DMS153 treated with DMSO at 0.1 percent for 48 hours (cell line): ENCODE results near the gene SEC61B.

Experiments used
- DNase-seq: peaks from one replicate; lab custom pipeline; 2025; ENCODE audit not compliant: unreplicated experiment; lab: John Stamatoyannopoulos, UW

SEC61B gene

DNA sequence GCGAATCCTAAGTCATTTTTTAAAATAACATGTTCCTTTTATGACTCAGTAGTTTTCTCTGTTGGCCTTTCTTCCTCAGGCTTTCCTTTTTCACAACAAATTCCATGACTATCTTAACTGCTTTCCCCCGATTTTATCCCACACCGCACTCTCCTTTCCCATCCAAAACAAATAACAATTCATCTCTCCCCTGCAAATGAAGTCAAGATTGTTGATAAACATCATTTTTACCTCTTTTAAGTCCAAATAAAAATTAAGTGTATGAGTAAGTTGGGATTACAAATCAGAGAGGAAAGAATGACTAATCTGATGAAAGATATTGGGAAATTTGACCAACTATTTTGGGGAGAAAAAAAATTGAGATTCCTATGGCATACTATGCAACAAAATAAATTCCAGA, 47.3 kb downstream of the SEC61B start:
- DNase-seq: no peak

DNA sequence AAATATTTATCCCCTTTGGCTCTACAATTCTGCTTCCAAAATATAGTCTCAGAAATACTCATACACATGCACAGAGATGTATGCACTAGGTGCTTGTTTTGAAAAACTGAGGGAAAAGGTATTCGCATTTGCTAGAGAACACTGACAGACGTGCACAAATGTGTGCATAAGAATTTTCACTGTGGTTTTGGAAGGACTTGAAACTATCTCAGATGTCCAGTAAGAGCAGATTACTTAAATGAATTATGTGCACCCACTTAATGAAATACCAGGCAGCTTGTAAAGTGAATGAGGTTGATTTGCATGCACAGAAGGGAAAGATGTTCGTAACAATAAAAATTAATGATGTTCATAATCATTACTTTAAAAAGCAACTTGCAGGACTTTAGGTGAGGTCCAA, 48.4 kb downstream of the SEC61B start:
- DNase-seq: no peak

DNA sequence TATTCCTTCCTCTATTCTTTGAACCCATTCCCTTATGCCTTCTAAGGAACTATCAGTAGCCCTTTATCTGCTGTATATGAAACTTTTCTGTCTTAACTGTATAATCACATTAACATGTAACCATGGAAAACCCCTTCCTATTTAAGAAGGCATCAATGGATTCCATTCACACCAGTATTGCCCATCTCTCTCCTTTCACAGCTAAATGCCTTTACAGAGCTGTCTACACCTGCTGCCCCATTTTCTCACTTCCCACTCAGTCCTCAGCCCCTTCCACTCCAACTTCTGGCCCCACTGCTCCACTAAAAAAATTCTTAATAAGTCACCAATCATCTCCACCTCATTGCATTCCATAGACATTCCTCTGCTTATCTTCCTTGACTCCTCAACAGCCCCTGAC, 50.8 kb downstream of the SEC61B start:
- DNase-seq: no peak

DNA sequence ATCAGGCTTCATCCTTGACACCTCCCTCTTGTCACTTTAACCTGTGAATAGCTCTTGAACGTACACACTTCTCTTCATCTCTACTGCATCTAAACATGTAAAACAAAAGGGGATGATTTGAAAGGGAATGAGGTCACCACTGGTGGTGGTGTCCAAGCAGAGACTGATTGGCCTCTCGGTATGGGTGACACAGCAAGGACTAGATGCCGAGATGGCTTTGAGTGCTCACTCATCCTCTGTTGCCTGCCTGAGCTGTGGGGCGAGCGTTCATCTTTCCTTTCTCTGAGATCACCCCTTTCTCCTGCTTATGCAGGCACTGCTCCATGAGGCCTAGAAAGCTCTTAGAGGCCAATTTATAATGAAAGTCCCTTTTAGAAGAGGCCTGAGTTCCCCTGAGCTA, 51.9 kb downstream of the SEC61B start:
- no peak for DNase-seq

DNA sequence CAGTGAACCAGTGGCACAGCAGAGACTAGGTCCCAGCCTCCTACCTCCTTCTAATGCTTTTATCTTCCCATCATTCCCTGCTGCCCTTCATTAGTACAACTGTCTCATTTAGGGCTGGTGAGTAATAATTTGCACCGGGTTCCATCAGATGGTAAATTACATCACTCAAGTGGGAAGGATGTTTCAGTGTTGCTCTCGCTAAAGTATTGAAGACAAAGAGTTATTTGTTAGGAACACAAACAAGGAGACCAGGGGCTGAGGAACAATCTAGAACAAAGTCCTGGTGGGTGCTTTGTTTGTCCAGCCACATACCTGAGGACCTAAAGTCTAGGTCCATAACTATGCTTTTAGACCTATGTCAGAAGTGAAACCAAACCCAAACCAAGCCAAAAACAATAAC, 52.4 kb downstream of the SEC61B start:
- DNase-seq: no peak
